DND-41 (cell line): ENCODE data around the gene GGTA1.

Experiments
- EZH2 ChIP-seq: IDR thresholded peaks from 3 replicates; pipeline ENCODE4 v1.6.1; 2012; ENCODE audit warnings: borderline replicate concordance, low read depth, mild to moderate bottlenecking, moderate library complexity, low read length, inconsistent platforms; ENCODE audit not compliant: severe bottlenecking
- TF ChIP-seq, protein P1 (sequence below): IDR thresholded peaks from 2 replicates; pipeline ENCODE4 v1.5.1; 2012; ENCODE audit warnings: borderline replicate concordance, low read length, moderate library complexity, mild to moderate bottlenecking; ENCODE audit not compliant: poor library complexity, severe bottlenecking; ENCODE audit errors: extremely low read depth

DNA sequence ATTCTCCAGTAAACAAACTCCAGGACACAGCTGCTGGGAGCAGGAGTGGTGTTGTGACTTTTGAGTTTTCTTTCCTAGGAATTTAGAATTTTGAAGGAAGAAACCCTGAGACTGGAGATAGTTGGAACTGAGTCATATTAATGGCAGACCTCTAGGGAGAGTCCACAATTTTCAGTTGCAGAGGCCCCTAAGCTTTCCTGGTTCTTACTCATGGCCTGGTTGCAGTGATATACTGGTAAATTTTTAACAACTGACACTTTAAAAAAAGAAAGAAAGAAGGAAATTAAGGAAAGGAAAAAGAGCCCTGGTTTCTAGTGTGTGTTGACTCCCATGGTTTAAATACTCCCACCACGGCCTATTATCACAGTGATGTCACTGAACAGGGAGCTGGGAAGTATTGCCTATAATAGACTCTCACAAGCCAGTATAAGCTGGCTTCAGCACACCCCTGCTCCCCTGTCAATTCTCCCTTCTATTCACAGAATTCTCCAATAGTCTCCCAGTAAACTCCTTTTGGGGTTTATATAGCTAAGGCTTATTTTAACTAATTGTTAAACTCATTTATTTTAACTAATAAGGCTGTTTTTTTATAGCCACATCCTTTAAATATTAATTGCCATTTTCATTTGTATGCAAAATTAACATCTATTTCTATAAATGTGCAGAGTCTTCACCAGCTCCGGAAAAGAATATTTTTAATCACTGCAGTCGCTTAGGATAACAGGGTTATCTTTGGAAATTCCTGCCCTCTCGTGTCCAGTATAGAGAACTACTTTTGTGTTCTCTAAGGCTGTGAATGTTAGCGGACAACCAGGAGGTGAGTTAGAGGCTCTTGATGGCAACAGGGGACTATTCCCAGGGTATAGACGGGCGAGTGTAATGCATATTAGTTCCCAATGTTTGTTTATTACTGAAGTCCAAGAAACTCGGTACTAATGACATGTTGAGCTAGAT, 59.7 kb downstream of the GGTA1 start:
- TF ChIP-seq, protein P1, sequence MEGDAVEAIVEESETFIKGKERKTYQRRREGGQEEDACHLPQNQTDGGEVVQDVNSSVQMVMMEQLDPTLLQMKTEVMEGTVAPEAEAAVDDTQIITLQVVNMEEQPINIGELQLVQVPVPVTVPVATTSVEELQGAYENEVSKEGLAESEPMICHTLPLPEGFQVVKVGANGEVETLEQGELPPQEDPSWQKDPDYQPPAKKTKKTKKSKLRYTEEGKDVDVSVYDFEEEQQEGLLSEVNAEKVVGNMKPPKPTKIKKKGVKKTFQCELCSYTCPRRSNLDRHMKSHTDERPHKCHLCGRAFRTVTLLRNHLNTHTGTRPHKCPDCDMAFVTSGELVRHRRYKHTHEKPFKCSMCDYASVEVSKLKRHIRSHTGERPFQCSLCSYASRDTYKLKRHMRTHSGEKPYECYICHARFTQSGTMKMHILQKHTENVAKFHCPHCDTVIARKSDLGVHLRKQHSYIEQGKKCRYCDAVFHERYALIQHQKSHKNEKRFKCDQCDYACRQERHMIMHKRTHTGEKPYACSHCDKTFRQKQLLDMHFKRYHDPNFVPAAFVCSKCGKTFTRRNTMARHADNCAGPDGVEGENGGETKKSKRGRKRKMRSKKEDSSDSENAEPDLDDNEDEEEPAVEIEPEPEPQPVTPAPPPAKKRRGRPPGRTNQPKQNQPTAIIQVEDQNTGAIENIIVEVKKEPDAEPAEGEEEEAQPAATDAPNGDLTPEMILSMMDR, result no peak
- no peak for TF ChIP-seq EZH2
